ENCODE results near the gene PPP1R3G. TPM values are rescaled to one million over a fixed set of nuclear protein-coding genes. Genes with fewer than 3 reads are reported as not detected.

The PPP1R3G gene
- total and polyA plus RNA-seq, 2 of the 13 experiments (the other 11 are each of a cell fraction or from before 2014, with no cell fraction given), result 1.2 to 1.3 TPM

DNA sequence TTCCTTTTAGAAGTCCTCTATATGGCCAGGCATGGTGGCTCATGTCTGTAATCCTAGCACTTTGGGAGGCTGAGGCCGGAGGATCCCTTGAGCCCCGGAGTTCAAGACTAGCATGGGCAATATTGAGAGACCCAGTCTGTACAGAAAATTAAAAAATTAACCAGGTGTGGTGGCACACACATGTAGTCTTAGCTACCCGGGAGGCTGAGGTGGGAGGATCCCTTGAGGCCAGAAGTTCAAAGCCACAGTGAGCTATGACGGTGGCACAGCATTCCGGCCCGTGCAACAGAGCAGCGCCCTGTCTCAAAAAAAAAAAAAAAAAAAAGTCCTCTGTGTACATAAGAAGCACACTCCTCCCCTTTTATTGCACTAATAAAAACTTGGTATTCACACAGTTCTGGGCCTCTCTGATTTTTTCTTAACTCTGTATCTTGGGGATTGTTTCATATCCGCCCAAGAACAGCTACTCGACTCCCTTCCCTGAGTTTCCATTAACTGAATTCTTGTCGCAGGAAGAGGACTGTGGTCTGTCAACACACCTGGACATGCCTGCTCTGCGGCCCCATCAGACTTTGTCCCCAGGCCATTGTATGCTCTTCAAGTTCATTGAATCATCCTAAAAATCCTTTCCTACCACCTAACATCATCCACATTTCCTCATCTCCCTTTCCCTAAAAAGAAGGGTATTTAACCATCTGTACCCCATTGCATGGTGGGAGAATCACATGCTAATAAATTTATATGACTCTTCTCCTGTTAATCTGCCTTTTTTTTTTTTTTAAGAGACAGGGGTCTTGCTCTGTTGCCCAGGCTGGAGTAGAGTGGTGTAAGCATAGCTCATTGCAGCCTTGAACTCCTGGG, 25.9 kb upstream of the PPP1R3G start (continued):
- no peak for TF ChIP-seq ETV6 (CRISPR knock-in tag; conservative IDR thresholded peaks at IDR 0.05)
- TF ChIP-seq TRIM24 (CRISPR knock-in tag; IDR thresholded peaks at IDR 0.05), result peak; percentile 86; the same call in 1 of the 2 replicates
- TF ChIP-seq, protein P1, sequence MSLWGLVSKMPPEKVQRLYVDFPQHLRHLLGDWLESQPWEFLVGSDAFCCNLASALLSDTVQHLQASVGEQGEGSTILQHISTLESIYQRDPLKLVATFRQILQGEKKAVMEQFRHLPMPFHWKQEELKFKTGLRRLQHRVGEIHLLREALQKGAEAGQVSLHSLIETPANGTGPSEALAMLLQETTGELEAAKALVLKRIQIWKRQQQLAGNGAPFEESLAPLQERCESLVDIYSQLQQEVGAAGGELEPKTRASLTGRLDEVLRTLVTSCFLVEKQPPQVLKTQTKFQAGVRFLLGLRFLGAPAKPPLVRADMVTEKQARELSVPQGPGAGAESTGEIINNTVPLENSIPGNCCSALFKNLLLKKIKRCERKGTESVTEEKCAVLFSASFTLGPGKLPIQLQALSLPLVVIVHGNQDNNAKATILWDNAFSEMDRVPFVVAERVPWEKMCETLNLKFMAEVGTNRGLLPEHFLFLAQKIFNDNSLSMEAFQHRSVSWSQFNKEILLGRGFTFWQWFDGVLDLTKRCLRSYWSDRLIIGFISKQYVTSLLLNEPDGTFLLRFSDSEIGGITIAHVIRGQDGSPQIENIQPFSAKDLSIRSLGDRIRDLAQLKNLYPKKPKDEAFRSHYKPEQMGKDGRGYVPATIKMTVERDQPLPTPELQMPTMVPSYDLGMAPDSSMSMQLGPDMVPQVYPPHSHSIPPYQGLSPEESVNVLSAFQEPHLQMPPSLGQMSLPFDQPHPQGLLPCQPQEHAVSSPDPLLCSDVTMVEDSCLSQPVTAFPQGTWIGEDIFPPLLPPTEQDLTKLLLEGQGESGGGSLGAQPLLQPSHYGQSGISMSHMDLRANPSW (CRISPR knock-in tag; IDR thresholded peaks at IDR 0.05; ENCODE audit: borderline replicate concordance), result peak; percentile 22; the same call in 1 of the 2 replicates
- TF ChIP-seq RFX5 (IDR thresholded peaks at IDR 0.05; ENCODE audit: low read depth, low read length), result no peak
- no peak for TF ChIP-seq RBM22 (optimal IDR thresholded peaks at IDR 0.05; ENCODE audit: low read length)
- TF ChIP-seq, protein P2, sequence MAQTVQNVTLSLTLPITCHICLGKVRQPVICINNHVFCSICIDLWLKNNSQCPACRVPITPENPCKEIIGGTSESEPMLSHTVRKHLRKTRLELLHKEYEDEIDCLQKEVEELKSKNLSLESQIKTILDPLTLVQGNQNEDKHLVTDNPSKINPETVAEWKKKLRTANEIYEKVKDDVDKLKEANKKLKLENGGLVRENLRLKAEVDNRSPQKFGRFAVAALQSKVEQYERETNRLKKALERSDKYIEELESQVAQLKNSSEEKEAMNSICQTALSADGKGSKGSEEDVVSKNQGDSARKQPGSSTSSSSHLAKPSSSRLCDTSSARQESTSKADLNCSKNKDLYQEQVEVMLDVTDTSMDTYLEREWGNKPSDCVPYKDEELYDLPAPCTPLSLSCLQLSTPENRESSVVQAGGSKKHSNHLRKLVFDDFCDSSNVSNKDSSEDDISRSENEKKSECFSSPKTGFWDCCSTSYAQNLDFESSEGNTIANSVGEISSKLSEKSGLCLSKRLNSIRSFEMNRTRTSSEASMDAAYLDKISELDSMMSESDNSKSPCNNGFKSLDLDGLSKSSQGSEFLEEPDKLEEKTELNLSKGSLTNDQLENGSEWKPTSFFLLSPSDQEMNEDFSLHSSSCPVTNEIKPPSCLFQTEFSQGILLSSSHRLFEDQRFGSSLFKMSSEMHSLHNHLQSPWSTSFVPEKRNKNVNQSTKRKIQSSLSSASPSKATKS (CRISPR knock-in tag; IDR thresholded peaks at IDR 0.05), result no peak
- no peak for TF ChIP-seq ZNF382 (CRISPR knock-in tag; IDR thresholded peaks at IDR 0.05; ENCODE audit: borderline replicate concordance)
- TF ChIP-seq DNMT1 (CRISPR knock-in tag; IDR thresholded peaks at IDR 0.05), result no peak
- TF ChIP-seq ZNF781 (CRISPR knock-in tag; IDR thresholded peaks at IDR 0.05; ENCODE audit: borderline replicate concordance, not compliant biosample characterization), result peak; percentile 52
- peak; percentile 62; the same call in 1 of the 2 replicates for TF ChIP-seq ZNF605 (CRISPR knock-in tag; IDR thresholded peaks at IDR 0.05)
- no peak for TF ChIP-seq ZNF761 (CRISPR knock-in tag; conservative IDR thresholded peaks at IDR 0.05)
- no peak; the same call in 1 of the 2 replicates for TF ChIP-seq ZNF879 (CRISPR knock-in tag; IDR thresholded peaks at IDR 0.05)
- TF ChIP-seq, protein P3, sequence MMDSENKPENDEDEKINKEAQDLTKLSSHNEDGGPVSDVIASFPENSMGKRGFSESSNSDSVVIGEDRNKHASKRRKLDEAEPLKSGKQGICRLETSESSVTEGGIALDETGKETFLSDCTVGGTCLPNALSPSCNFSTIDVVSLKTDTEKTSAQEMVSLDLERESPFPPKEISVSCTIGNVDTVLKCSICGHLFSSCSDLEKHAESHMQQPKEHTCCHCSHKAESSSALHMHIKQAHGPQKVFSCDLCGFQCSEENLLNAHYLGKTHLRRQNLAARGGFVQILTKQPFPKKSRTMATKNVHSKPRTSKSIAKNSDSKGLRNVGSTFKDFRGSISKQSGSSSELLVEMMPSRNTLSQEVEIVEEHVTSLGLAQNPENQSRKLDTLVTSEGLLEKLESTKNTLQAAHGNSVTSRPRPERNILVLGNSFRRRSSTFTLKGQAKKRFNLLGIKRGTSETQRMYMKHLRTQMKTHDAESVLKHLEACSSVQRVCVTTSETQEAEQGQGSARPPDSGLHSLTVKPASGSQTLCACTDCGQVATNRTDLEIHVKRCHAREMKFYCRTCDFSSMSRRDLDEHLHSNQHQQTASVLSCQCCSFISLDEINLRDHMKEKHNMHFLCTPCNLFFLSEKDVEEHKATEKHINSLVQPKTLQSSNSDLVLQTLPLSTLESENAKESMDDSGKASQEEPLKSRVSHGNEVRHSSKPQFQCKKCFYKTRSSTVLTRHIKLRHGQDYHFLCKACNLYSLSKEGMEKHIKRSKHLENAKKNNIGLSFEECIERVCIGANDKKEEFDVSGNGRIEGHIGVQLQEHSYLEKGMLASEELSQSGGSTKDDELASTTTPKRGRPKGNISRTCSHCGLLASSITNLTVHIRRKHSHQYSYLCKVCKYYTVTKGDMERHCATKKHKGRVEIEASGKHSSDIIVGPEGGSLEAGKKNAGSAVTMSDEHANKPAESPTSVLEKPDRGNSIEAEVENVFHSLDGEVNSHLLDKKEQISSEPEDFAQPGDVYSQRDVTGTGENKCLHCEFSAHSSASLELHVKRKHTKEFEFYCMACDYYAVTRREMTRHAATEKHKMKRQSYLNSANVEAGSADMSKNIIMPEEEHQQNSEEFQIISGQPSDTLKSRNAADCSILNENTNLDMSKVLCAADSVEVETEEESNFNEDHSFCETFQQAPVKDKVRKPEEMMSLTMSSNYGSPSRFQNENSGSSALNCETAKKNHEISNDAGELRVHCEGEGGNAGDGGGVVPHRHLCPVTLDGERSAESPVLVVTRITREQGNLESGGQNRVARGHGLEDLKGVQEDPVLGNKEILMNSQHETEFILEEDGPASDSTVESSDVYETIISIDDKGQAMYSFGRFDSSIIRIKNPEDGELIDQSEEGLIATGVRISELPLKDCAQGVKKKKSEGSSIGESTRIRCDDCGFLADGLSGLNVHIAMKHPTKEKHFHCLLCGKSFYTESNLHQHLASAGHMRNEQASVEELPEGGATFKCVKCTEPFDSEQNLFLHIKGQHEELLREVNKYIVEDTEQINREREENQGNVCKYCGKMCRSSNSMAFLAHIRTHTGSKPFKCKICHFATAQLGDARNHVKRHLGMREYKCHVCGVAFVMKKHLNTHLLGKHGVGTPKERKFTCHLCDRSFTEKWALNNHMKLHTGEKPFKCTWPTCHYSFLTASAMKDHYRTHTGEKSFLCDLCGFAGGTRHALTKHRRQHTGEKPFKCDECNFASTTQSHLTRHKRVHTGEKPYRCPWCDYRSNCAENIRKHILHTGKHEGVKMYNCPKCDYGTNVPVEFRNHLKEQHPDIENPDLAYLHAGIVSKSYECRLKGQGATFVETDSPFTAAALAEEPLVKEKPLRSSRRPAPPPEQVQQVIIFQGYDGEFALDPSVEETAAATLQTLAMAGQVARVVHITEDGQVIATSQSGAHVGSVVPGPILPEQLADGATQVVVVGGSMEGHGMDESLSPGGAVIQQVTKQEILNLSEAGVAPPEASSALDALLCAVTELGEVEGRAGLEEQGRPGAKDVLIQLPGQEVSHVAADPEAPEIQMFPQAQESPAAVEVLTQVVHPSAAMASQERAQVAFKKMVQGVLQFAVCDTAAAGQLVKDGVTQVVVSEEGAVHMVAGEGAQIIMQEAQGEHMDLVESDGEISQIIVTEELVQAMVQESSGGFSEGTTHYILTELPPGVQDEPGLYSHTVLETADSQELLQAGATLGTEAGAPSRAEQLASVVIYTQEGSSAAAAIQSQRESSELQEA (CRISPR knock-in tag; IDR thresholded peaks at IDR 0.05; ENCODE audit: not compliant biosample characterization), result no peak
- TF ChIP-seq GABPA (IDR thresholded peaks at IDR 0.05; ENCODE audit: low read depth, low read length), result no peak
- peak; percentile 61; the same call in 1 of the 2 replicates for TF ChIP-seq GABPA (CRISPR knock-in tag; IDR thresholded peaks at IDR 0.05; ENCODE audit: low read depth)
- no peak for TF ChIP-seq ZNF567 (CRISPR knock-in tag; IDR thresholded peaks at IDR 0.05; ENCODE audit: borderline replicate concordance)
